Left renal pelvis (tissue), 4 donors: ENCODE data around the gene DCX. TPM values are rescaled to one million over a fixed set of nuclear protein-coding genes. Genes with fewer than 3 reads are reported as not detected.

Experiments
- DNase-seq, 4 donors: peaks; one replicate each; pipeline ENCODE4 v3.0.0-alpha.2; 2013; ENCODE audit warnings: low read depth in 4 of 4, low spot score in 3 of 4
- polyA plus RNA-seq, 4 donors: library from polyadenylated mRNA; unstranded; fragments of 120-200 nt; gene quantifications; one replicate each; pipeline ENCODE4 v1.2.1, GENCODE V29; 2013; ENCODE audit not compliant: insufficient read length in 4 of 4

Gene DCX
- polyA plus RNA-seq, 4 donors, result 0.67 to 2.8 (median 2.1) TPM

GRCh38 chrX:111319451-111319850 is 92.5 kb downstream of the DCX start:
- DNase-seq, result no peak

- no peak for DNase-seq
Observed at GRCh38 chrX:111318901-111319300, 93.1 kb downstream of the DCX start.

- DNase-seq, result no peak
Observed at GRCh38 chrX:111309083-111309482, 102.9 kb downstream of the DCX start.

DNA sequence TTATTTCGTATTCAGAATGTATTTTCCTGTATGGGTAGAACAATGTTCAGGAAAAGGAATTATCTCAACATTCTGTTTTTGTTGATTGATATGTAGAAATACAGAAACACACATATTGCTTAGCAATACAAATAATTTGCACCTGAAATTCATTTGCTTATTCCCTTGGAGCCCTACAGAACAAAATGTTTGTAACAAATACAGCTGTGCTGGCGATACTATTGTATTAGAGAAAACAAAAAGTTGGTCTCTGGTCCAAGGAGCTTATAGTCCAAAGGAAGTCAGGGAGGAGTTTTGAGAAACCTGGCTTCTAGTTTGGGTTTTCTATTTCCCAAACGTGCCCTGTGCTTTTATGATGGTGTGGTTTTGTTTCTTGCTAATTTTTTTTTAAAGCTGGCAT is 104.0 kb downstream of the DCX start:
- no peak for DNase-seq

GRCh38 chrX:111302284-111302683 is 109.7 kb downstream of the DCX start:
- no peak for DNase-seq

DNA sequence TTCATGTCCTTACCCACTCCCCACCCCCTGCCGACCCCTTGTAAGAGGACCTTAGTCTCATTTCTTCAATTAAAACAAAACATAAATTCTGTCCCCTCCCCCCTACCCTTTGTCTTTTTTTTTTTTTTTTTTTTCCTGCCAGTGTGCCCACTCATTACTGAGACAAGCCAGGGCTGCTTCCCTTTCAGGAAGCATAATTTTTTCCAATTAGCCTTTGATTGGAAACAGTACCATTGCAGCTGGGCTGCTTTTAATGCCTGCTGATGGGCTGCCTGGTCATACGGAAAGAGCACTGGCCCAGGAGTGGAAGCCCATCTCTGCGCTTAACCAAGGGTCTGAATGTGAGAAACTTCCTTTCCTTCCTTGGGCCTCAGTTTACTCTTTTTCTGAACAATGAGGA is 123.2 kb downstream of the DCX start:
- no peak for DNase-seq

- no peak for DNase-seq
Observed at GRCh38 chrX:111284631-111285293, 127.2 kb downstream of the DCX start.

DNA sequence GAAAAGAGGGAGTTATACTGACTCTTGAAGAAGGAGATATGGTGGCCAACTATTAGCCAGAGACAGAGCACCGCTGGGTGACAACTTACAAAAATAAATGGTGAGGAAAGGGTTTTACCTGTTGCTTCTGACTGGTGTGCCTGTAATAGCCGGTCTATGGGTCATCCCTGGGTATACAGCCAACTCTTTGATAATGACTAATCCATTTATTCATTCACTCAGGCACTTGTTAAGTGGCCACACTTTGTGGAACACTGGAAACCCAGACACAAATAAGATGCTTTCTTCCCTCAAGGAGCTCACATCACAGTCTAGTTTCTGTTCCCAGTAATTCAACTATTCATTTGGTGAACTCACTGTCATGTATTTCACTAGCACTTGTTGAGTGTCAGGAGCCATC is 128.5 kb downstream of the DCX start:
- DNase-seq, result no peak

DNA sequence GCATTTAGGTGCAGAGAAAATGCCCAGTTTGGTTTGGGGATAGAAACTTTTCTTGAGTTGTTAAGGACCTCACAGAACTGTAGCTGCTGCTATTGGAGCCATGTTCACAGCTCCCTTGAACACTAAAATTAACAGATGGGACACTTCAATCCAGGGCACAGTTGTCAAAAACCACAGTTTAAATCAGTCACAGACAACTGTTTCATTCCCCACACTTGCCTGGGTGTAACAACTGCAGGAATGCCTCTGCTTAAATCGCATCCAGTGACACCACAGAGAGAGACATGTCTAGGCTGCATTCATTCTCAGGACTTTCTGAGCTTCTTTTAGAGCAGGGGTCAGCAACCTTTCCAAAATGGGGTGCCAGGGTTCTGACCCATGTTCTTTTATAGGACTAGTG is 129.0 kb downstream of the DCX start:
- no peak for DNase-seq

DNA sequence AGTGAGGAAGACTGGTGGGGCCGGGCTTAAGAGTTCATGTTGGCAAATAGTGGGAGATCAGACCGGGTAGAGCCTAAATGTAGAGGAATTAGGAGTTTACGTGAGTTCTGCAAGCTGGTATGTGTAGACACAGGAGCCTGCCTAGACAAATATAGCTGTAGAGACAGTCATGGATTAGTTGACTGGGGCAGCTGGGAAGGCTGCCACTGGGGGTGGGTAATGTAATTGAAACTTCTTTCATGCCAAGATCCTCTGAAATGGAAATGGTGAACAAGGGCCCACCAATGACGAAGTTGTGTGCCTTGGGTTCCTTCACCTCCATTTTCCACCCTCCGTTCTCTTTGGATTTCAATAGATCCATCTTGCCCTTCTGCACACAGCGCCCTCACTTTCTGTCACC is 129.9 kb downstream of the DCX start:
- DNase-seq, result no peak

DNA sequence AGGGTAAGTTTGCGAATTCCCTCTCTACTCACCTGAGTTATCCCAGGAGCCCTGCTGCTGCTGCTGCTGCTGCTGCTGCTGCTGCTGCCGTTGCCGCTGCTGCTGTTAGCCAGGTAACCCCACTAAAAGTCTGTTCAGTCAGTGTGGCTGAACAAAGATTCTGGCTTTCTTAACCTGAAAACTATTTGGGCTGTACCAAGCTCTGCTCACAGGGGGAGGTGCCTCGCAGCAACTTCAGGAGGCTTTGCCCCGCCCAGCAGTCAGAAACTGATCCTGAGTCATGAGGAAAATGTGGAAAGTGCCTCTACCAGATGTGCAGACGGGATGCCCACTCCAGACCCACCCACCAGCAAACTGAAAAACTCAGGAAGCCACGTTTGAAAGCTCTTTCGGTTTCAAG is 141.7 kb downstream of the DCX start, which contains the start of gene CAPN6:
CAPN6 (minus strand) TSS at position 145 of the 400 bp plus-strand sequence. CDS start 6,547 bp downstream, outside the sequence.
- peak in 1 of 4 donors; percentile 16 for DNase-seq

GRCh38 chrX:111268506-111268905 is 143.5 kb downstream of the DCX start:
- DNase-seq, result no peak

GRCh38 chrX:111265486-111265885 is 146.5 kb downstream of the DCX start:
- DNase-seq, result no peak

GRCh38 chrX:111264385-111264784 is 147.6 kb downstream of the DCX start:
- no peak for DNase-seq

DNA sequence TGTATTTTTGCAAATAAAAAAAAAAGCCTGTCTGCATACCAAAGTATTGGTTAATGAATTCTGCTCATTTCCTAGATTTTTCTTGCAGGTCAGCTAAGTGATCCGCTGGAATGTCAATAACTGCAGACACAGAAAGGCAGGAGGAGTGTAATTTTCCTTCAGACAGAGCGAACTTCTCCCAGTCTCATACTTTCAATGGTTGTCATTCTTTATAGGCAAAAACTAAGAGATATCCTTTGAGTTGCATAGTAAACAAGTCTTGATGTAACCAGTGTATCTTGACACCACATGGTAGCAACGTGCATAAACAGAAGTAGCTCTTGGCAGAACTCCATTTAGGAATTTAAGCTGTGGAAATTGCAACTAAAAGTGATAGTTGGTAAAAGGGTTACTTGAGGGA is 149.9 kb downstream of the DCX start:
- DNase-seq, result no peak

- no peak for DNase-seq
Observed at GRCh38 chrX:111260451-111260850, 151.5 kb downstream of the DCX start.

GRCh38 chrX:111259559-111259958 is 152.4 kb downstream of the DCX start:
- no peak for DNase-seq

DNA sequence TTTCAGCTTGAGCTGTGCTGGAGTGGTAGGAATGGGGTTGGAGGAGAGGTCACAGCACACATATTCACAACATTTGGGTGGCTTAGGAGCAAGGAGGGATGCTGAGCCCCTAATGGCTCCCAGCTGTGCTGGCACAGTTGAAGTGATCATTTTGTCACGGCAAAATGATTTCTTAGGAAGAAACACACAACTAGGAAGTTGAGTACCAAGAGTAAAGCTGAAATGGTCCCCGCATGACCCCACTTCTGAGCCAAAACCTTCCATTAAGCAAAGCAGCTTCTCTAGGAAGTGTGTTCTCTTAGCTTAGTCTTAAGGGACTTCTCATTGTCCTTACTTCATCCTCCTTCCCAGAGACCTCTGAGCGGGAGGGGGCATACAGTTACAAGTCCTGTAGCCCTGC is 154.3 kb downstream of the DCX start:
- DNase-seq, result peak in 1 of 4 donors; percentile 3

DNA sequence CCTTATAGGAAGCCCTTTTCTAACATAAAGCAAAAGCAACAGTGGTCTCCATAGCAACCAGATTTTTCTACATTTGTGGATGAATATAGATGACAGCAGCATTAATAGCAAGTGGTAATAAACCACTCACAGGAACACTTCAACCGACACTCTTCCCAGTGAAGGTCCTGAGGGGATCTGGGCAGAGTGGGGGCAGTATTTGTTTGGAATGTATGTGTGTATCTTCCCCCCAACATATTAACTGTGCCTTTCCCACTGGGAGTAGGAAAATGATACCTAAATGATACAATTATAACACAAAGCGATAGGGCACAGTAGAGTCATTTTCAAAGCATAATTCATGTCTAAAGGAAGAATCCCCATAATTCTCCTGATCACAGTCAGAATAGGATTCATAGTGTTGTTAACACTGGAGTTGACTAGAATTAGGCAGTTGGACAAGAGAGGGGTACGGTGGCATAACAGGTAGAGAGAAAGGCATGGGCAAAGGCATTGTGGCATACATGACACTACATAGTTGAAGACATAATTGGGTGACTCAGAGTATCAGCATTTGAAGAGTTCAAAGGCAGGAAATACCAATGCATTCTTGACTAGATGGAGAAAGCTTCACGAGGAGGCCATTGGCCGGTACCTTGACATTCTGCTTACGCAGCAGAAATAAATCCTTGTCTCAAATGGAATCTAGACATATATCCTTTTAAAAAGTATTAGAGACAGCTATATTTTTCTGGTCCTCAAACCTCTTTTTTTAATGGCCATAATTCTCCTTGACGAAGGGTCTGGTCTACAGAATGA is 156.9 kb downstream of the DCX start:
- no peak for DNase-seq

DNA sequence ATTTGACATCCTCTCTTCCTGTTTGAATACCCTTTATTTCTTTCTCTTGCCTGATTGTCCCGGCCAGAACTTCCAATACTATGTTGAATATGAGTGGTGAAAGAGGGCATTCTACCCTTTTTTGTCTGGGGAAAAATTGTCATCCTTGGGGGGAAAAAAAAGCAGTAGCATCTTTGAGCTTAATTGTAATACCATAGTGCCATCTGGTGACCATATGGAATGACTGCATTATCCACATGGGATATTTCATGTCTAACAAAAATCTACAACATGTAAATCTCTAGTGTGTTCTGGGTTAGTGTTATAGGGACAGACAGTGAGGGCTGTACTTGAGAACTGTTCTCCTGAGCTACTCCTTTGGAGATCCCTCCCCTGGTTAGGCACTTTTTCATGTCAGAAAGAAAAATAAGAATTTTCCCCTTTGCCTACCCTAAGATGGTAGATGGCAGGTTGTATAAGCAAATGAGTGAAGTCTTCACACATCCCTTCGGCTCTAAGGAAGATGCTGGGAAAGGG is 167.7 kb downstream of the DCX start:
- DNase-seq, result peak in 1 of 4 donors; percentile 1
